ENCODE results near the gene ASIC5. TPM values are rescaled to one million over a fixed set of nuclear protein-coding genes. Genes with fewer than 3 reads are reported as not detected.

Gene ASIC5
- total and polyA plus RNA-seq, 10 donors: not detected

DNA sequence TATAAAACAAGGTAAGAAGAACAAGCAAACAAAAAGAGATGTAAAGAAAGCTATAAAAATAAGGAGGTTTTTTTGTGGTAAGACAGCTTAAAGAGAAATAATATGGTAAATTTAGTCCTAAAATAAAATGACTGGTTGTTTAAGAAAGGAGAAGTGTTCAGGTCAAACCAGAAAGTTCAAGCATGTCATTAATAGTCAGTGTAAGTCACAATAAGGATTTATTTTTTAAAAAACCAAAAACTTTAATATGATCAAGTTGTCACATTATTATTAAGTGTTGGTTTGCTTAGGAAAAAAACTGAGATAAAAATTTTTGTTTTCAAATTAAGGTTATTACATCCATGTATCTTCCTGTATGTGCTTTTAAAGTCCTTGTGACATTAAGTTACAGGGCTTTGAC lies 19.1 kb downstream of the ASIC5 start:
- H3K27ac ChIP-seq: no peak overlapping the region
- H3K27me3 ChIP-seq (replicated peaks in 1 of 7): no peaks in the 10 kb centered on the region
- no peak for DNase-seq
- no peaks in the 10 kb centered on the region for H3K4me1 ChIP-seq
- no peak overlapping the region for H3K4me3 ChIP-seq
- intact Hi-C loops (cut with DNase I; ENCODE audit: low total_unique reads): no loop called here
- H3K36me3 ChIP-seq: no peaks in the 10 kb centered on the region
- H3K9me3 ChIP-seq: peaks cover 0 to 31% (median 16%) of the 10 kb centered on the region in 8 donors
- TF ChIP-seq, protein P1, sequence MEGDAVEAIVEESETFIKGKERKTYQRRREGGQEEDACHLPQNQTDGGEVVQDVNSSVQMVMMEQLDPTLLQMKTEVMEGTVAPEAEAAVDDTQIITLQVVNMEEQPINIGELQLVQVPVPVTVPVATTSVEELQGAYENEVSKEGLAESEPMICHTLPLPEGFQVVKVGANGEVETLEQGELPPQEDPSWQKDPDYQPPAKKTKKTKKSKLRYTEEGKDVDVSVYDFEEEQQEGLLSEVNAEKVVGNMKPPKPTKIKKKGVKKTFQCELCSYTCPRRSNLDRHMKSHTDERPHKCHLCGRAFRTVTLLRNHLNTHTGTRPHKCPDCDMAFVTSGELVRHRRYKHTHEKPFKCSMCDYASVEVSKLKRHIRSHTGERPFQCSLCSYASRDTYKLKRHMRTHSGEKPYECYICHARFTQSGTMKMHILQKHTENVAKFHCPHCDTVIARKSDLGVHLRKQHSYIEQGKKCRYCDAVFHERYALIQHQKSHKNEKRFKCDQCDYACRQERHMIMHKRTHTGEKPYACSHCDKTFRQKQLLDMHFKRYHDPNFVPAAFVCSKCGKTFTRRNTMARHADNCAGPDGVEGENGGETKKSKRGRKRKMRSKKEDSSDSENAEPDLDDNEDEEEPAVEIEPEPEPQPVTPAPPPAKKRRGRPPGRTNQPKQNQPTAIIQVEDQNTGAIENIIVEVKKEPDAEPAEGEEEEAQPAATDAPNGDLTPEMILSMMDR (IDR thresholded peaks at IDR 0.05 in 8 of 11, conservative IDR thresholded peaks at IDR 0.05 in 3 of 11): no peak
- no peak for TF ChIP-seq POLR2AphosphoS5 (IDR thresholded peaks at IDR 0.05)
- no peak for TF ChIP-seq POLR2A (IDR thresholded peaks at IDR 0.05)

GRCh38 chr4:155842080-155842479 lies 24.0 kb downstream of the ASIC5 start:
- H3K4me1 ChIP-seq: no peaks in the 10 kb centered on the region
- H3K9me3 ChIP-seq: peaks cover 0 to 5% (median 4%) of the 10 kb centered on the region in 8 donors
- H3K27ac ChIP-seq: no peak overlapping the region
- H3K4me3 ChIP-seq: no peak overlapping the region
- H3K27me3 ChIP-seq (replicated peaks in 1 of 7): no peaks in the 10 kb centered on the region
- intact Hi-C loops (cut with DNase I; ENCODE audit: low total_unique reads): no loop called here
- DNase-seq: no peak
- TF ChIP-seq, protein P1 (IDR thresholded peaks at IDR 0.05 in 8 of 11, conservative IDR thresholded peaks at IDR 0.05 in 3 of 11): no peak
- no peak for TF ChIP-seq POLR2AphosphoS5 (IDR thresholded peaks at IDR 0.05)
- no peak for TF ChIP-seq POLR2A (IDR thresholded peaks at IDR 0.05)
- no peaks in the 10 kb centered on the region for H3K36me3 ChIP-seq

GRCh38 chr4:155837203-155837796 lies 28.8 kb downstream of the ASIC5 start:
- Histone ChIP-seq H3K27me3 (replicated peaks in 1 of 7) (no peaks in the 10 kb centered on the region), H3K4me3 (no peak overlapping the region), H3K4me1 (no peaks in the 10 kb centered on the region), H3K9me3 (no peaks in the 10 kb centered on the region), H3K27ac (no peak overlapping the region), H3K36me3 (no peaks in the 10 kb centered on the region)
- no peak for DNase-seq
- TF ChIP-seq, protein P1 (IDR thresholded peaks at IDR 0.05 in 8 of 11, conservative IDR thresholded peaks at IDR 0.05 in 3 of 11): no peak
- no peak for TF ChIP-seq POLR2A (IDR thresholded peaks at IDR 0.05)
- no peak for TF ChIP-seq POLR2AphosphoS5 (IDR thresholded peaks at IDR 0.05)
- intact Hi-C loops (cut with DNase I; ENCODE audit: low total_unique reads): no loop called here
- 64 to 78% (median 69%) methylated on average over 1 of the region's 1 CpG for WGBS, 5 donors

DNA sequence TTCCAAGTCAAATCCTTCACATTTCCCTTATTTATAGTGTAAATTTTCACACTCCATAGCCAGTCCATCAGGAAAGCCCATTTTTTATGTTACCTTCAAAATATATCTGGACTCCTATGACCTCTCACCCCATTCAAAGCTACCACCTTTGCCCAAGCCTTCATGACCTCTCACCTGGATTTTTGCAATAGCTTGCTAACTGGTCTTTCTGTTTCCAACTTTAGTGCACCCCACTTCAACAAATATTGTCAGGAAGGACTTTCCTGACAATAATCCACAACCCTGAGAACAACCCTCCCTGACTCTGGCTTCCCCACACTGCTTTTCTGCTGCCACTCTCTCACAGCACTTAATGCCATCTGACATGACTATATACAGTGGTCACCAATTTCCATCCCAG lies 33.4 kb downstream of the ASIC5 start:
- Histone ChIP-seq H3K36me3 (no peaks in the 10 kb centered on the region), H3K4me3 (no peak overlapping the region), H3K9me3 (no peaks in the 10 kb centered on the region), H3K4me1 (no peaks in the 10 kb centered on the region), H3K27me3 (replicated peaks in 1 of 7) (no peaks in the 10 kb centered on the region), H3K27ac (no peak overlapping the region)
- no peak for DNase-seq
- intact Hi-C loops (cut with DNase I; ENCODE audit: low total_unique reads): no loop called here
- TF ChIP-seq, protein P1 (IDR thresholded peaks at IDR 0.05 in 8 of 11, conservative IDR thresholded peaks at IDR 0.05 in 3 of 11): no peak
- TF ChIP-seq POLR2AphosphoS5 (IDR thresholded peaks at IDR 0.05) (no peak), POLR2A (IDR thresholded peaks at IDR 0.05) (no peak)
